GM12873 (cell line): ENCODE measurements around the gene CPLX3.

Experiments
- TF ChIP-seq, protein P1 (sequence below): IDR thresholded peaks from 2 replicates; pipeline ENCODE4 v1.5.1; 2012; ENCODE audit warnings: low read depth, mild to moderate bottlenecking, moderate library complexity, low read length, control low read depth; ENCODE audit not compliant: insufficient read depth; ENCODE audit errors: missing control alignments

The CPLX3 gene

GRCh38 chr15:74847432-74847831 lies 21.0 kb downstream of the CPLX3 start:
- TF ChIP-seq, protein P1, sequence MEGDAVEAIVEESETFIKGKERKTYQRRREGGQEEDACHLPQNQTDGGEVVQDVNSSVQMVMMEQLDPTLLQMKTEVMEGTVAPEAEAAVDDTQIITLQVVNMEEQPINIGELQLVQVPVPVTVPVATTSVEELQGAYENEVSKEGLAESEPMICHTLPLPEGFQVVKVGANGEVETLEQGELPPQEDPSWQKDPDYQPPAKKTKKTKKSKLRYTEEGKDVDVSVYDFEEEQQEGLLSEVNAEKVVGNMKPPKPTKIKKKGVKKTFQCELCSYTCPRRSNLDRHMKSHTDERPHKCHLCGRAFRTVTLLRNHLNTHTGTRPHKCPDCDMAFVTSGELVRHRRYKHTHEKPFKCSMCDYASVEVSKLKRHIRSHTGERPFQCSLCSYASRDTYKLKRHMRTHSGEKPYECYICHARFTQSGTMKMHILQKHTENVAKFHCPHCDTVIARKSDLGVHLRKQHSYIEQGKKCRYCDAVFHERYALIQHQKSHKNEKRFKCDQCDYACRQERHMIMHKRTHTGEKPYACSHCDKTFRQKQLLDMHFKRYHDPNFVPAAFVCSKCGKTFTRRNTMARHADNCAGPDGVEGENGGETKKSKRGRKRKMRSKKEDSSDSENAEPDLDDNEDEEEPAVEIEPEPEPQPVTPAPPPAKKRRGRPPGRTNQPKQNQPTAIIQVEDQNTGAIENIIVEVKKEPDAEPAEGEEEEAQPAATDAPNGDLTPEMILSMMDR, result no peak

DNA sequence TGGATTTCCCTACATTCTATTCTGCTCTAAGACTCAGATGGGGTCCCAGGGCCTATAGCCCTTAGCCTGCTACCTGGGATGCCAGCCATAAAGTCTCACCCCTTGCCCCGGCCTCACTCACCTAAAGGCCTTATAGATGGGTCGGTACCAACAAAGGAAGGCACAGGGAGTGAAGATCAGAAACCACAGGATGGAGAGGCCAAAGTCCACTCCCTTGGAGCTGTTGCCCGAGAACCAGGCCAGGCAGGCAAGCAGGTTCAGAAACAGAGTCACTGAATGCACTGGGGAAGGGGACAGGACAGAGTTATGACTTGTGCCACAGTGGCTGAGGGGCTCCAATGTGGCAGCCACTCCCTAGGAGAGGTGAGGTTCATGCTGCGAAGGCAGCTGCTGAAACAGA lies 24.0 kb downstream of the CPLX3 start:
- TF ChIP-seq, protein P1, result no peak

DNA sequence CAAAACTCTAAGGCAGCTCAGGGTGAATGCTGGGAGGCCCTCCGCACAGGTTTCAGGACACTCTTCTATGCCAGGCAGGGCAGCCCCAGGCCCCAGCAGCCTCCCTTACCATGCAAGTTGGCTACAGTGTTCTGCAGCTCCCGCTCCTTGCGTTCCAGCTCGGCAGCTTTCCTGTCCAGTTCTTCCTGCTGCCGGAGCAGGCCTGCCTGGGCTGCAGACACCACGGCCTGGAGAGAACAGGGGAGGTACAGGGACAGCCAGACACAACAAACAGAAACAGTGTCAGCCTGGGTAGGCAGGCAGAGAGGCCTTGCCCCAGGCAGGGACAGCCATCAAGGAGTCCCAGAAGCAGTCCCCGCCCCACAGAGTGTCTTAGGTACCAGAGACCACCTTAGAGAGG lies 25.5 kb downstream of the CPLX3 start:
- TF ChIP-seq, protein P1, result no peak

GRCh38 chr15:74854453-74855022 lies 28.1 kb downstream of the CPLX3 start:
- TF ChIP-seq, protein P1, result no peak

DNA sequence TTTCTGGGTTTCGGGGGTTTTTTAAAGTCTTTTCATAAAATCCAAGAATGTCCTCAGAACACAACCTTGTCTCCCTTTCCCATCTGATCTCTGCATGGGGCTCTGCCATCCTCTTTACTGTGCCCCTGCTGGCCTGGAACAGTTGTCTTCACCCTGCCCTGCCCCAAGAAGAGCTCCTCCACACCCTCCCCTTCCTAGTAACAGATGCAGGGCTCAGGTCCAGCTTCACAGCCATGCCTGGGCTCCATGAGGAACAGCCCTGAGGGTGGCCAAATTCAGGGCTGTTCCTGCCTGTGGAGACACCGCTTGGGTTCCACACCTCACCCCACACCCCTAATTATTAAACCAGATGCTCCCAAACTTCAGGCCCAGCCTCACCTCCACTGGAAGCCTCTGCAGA lies 29.4 kb downstream of the CPLX3 start:
- TF ChIP-seq, protein P1, result no peak

GRCh38 chr15:74856537-74856936 lies 30.1 kb downstream of the CPLX3 start:
- TF ChIP-seq, protein P1, result no peak

DNA sequence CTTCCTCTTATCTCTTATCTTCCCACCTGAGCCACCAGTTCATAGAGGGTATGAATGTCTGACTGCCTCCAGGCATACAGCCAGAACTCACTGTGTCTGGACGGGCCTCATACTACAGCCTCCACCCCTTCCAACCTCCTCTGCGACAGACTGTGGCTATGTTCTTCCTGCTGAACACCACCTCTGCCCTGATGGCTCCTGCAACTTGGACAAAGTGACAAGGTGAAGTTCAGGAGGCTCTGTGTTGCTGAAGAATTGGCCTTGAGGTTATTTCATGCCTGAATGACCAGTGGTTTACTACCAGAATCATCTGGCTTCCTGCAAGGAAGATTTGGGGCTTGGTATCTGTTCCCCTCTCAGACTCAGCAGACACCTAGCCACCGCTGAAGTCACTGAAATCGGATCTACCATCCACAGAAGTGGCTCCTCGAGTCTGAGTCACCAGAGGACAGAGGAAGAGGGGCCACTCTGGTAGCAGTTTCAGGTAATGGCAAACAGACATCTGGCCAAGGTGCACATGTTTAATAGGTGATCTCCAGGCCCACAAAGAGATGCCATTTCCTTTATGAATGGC lies 30.7 kb downstream of the CPLX3 start:
- TF ChIP-seq, protein P1, result no peak
